HEK293 (cell line): Measurements from ENCODE around the gene EIF5A2.

Experiments
- BCL11B ChIP-seq: fragments of 450-650 bp; formaldehyde crosslinking; IDR thresholded peaks from 2 replicates; pipeline ENCODE4 v1.5.1; 2016; ENCODE audit warnings: low read depth, missing biosample characterization, missing genetic modification characterization
- KLF16 ChIP-seq: fragments of 450-650 bp; formaldehyde crosslinking; IDR thresholded peaks from 2 replicates; pipeline ENCODE4 v1.5.1; 2017; ENCODE audit warnings: missing biosample characterization, missing genetic modification characterization
- KLF9 ChIP-seq: fragments of 450-650 bp; formaldehyde crosslinking; IDR thresholded peaks from 2 replicates; pipeline ENCODE4 v1.5.1; 2016; ENCODE audit warnings: missing biosample characterization, missing genetic modification characterization, low read depth
- OSR2 ChIP-seq: fragments of 450-650 bp; formaldehyde crosslinking; IDR thresholded peaks from 2 replicates; pipeline ENCODE4 v1.5.1; 2016; ENCODE audit warnings: missing biosample characterization, missing genetic modification characterization
- PRDM2 ChIP-seq: fragments of 450-650 bp; formaldehyde crosslinking; IDR thresholded peaks from 2 replicates; pipeline ENCODE4 v1.5.1; 2016; ENCODE audit warnings: missing biosample characterization, missing genetic modification characterization, borderline replicate concordance
- SALL2 ChIP-seq: fragments of 450-650 bp; formaldehyde crosslinking; IDR thresholded peaks from 2 replicates; pipeline ENCODE4 v1.5.0; 2017; ENCODE audit warnings: missing biosample characterization, mild to moderate bottlenecking, missing genetic modification characterization, borderline replicate concordance
- SP3 ChIP-seq: fragments of 450-650 bp; formaldehyde crosslinking; IDR thresholded peaks from 2 replicates; pipeline ENCODE4 v1.5.1; 2016; ENCODE audit warnings: missing biosample characterization, missing genetic modification characterization
- TRIM28 ChIP-seq: IDR thresholded peaks from 2 replicates; pipeline ENCODE4 v1.6.1; 2011; ENCODE audit warnings: low read length, control low read depth, borderline replicate concordance
- WT1 ChIP-seq: fragments of 450-650 bp; formaldehyde crosslinking; IDR thresholded peaks from 2 replicates; pipeline ENCODE4 v1.5.1; 2016; ENCODE audit warnings: missing biosample characterization, missing genetic modification characterization
- ZBTB44 ChIP-seq: fragments of 450-650 bp; IDR thresholded peaks from 2 replicates; pipeline ENCODE4 v1.5.1; 2018; ENCODE audit warnings: missing biosample characterization, mild to moderate bottlenecking, missing genetic modification characterization
- ZEB2 ChIP-seq: fragments of 450-650 bp; formaldehyde crosslinking; IDR thresholded peaks from 2 replicates; pipeline ENCODE4 v1.5.1; 2016; ENCODE audit warnings: missing biosample characterization, missing genetic modification characterization
- ZNF248 ChIP-seq: fragments of 450-650 bp; formaldehyde crosslinking; IDR thresholded peaks from 2 replicates; pipeline ENCODE4 v1.5.1; 2017; ENCODE audit warnings: missing biosample characterization, missing genetic modification characterization
- ZNF26 ChIP-seq: fragments of 450-650 bp; formaldehyde crosslinking; IDR thresholded peaks from 2 replicates; pipeline ENCODE4 v1.5.1; 2016; ENCODE audit warnings: missing biosample characterization, missing genetic modification characterization
- ZNF266 ChIP-seq: fragments of 450-650 bp; formaldehyde crosslinking; IDR thresholded peaks from 2 replicates; pipeline ENCODE4 v1.5.1; 2016; ENCODE audit warnings: missing biosample characterization, missing genetic modification characterization, low read depth
- ZNF398 ChIP-seq: fragments of 450-650 bp; formaldehyde crosslinking; IDR thresholded peaks from 2 replicates; pipeline ENCODE4 v1.5.1; 2017; ENCODE audit warnings: missing biosample characterization, missing genetic modification characterization
- ZNF521 ChIP-seq: fragments of 450-650 bp; formaldehyde crosslinking; IDR thresholded peaks from 2 replicates; pipeline ENCODE4 v1.5.1; 2017; ENCODE audit warnings: missing biosample characterization, mild to moderate bottlenecking, missing genetic modification characterization
- ZNF529 ChIP-seq: fragments of 450-650 bp; formaldehyde crosslinking; IDR thresholded peaks from 2 replicates; pipeline ENCODE4 v1.5.1; 2017; ENCODE audit warnings: missing genetic modification characterization, missing biosample characterization; ENCODE audit not compliant: insufficient replicate concordance
- ZNF580 ChIP-seq: fragments of 450-650 bp; formaldehyde crosslinking; IDR thresholded peaks from 2 replicates; pipeline ENCODE4 v1.5.1; 2016; ENCODE audit warnings: missing biosample characterization, missing genetic modification characterization
- ZNF692 ChIP-seq: fragments of 450-650 bp; formaldehyde crosslinking; IDR thresholded peaks from 2 replicates; pipeline ENCODE4 v1.5.1; 2016; ENCODE audit warnings: missing biosample characterization, missing genetic modification characterization
- ZNF776 ChIP-seq: fragments of 450-650 bp; formaldehyde crosslinking; IDR thresholded peaks from 2 replicates; pipeline ENCODE4 v1.5.0; 2017; ENCODE audit warnings: missing biosample characterization, missing genetic modification characterization, borderline replicate concordance
- ZNF830 ChIP-seq: fragments of 450-650 bp; IDR thresholded peaks from 2 replicates; pipeline ENCODE4 v1.5.0; 2018; ENCODE audit warnings: missing biosample characterization, missing genetic modification characterization, low read depth, mild to moderate bottlenecking, moderate library complexity
- ZSCAN18 ChIP-seq: fragments of 450-650 bp; formaldehyde crosslinking; IDR thresholded peaks from 2 replicates; pipeline ENCODE4 v1.5.1; 2016; ENCODE audit warnings: missing biosample characterization, missing genetic modification characterization

The EIF5A2 gene

GRCh38 chr3:170908235-170909116, at the start of gene EIF5A2 (continued):
- no peak for TF ChIP-seq PRDM2
- 0 out of 2 replicates have a peak, but pooled peaks have one; percentile 11 for TF ChIP-seq TRIM28
- no peak for TF ChIP-seq ZNF398 (tag by site-specific recombination)
- TF ChIP-seq ZNF692 (tag by site-specific recombination): peak; percentile 90
- no peak for TF ChIP-seq BCL11B (tag by site-specific recombination)
- TF ChIP-seq ZSCAN18 (tag by site-specific recombination): no peak
- TF ChIP-seq ZBTB44 (tag by site-specific recombination): peak; percentile 27; the same call in 1 of the 2 replicates
- TF ChIP-seq ZNF521 (tag by site-specific recombination): no peak
- TF ChIP-seq ZEB2 (tag by site-specific recombination): peak; percentile 50; the same call in 1 of the 2 replicates
- no peak for TF ChIP-seq OSR2
- peak; percentile 91 for TF ChIP-seq SP3
- no peak for TF ChIP-seq ZNF776
- no peak for TF ChIP-seq ZNF26 (tag by site-specific recombination)
- TF ChIP-seq KLF16 (tag by site-specific recombination): no peak
- TF ChIP-seq KLF9: peak; percentile 82
- TF ChIP-seq ZNF529 (tag by site-specific recombination): no peak
- TF ChIP-seq ZNF266 (tag by site-specific recombination): no peak
- peak; percentile 84 for TF ChIP-seq ZNF580 (tag by site-specific recombination)
- TF ChIP-seq SALL2: no peak
- no peak for TF ChIP-seq WT1 (tag by site-specific recombination)
- no peak for TF ChIP-seq ZNF830 (tag by site-specific recombination)
- TF ChIP-seq ZNF248 (tag by site-specific recombination): no peak
